Ovary (tissue), 9 donors: ENCODE measurements around the gene STT3A. TPM values are rescaled to one million over a fixed set of nuclear protein-coding genes. Genes with fewer than 3 reads are reported as not detected.

Source experiments
- DNase-seq, 5 donors: peaks; one replicate each; pipeline ENCODE4 v3.0.0-alpha.2; 2019 to 2020
- H3K27ac ChIP-seq, 2 donors: fragments of 200-600 bp; one replicate each; pipeline versions ENCODE4 v1.5.1 to v1.8.0; 2019 to 2022
- H3K27me3 ChIP-seq: fragments of 200-600 bp; one replicate; pipeline ENCODE4 v1.8.0; 2022
- H3K36me3 ChIP-seq: fragments of 200-600 bp; sonication (generic); one replicate; pipeline ENCODE4 v1.5.1; 2019
- H3K4me1 ChIP-seq: one replicate; pipeline ENCODE4 v1.8.1; 2013; ENCODE audit warnings: mild to moderate bottlenecking, moderate library complexity; ENCODE audit not compliant: insufficient read depth
- H3K4me3 ChIP-seq: fragments of 200-600 bp; sonication (generic); one replicate; pipeline ENCODE4 v1.5.1; 2017
- H3K9me3 ChIP-seq, 2 donors: fragments of 200-600 bp in 1 of 2; sonication (generic) in 1 of 2; one replicate each; pipeline versions ENCODE4 v1.5.1 to v1.8.1; 2013 to 2019; ENCODE audit warnings: mild to moderate bottlenecking in 1 of 2, moderate library complexity in 1 of 2
- EP300 ChIP-seq: sonication (generic); formaldehyde crosslinking; IDR thresholded peaks from one replicate; pipeline ENCODE4 v1.6.1; 2017; ENCODE audit warnings: antibody characterized with exemption
- POLR2A ChIP-seq: fragments of 450-650 bp; IDR thresholded peaks from one replicate; pipeline ENCODE4 v1.6.1; 2017; ENCODE audit warnings: antibody characterized with exemption, mild to moderate bottlenecking, moderate library complexity
- WGBS, 3 donors: extraction: QIAGEN DNeasy Blood & Tissue Kit in 1 of 3; methylation state at CpG; one replicate each; pipeline versions ENCODE4 v1.1.5 to v1.1.7; 2013 to 2017; 5-methylcytosine and 5-hydroxymethylcytosine counted together
- intact Hi-C, 4 donors: fragments of 100-400 bp; cut with DNase I; formaldehyde crosslinking; loops; one replicate each; pipeline versions ENCODE4 v1.11.0 to v1.15.1; 2022 to 2023
- polyA plus RNA-seq, 2 donors: library from polyadenylated mRNA; stranded (reverse); fragments of 200-250 nt in 1 of 2; fragments of 350-450 nt in 1 of 2; fragmentation: Illumina TruSeq in 1 of 2; extraction: RNeasy Lipid Tissue Mini Kit (QIAGEN cat#74804) in 1 of 2; gene quantifications; one replicate each; pipeline ENCODE4 v1.2.3, GENCODE V29; 2013 to 2014
- total RNA-seq, 7 donors: library from RNA; depleted of rRNA in 2 of 7; stranded (reverse); fragments of >200 nt in 2 of 7; fragmentation: NEBNext Ultra II Directional in 3 of 7; extraction: Animal tissue kit (Norgen Biotek cat#: 25700) in 3 of 7; gene quantifications; one replicate each; pipeline versions ENCODE4 v1.1.0 to v1.2.4, GENCODE V29; 2016 to 2023
- TF ChIP-seq, protein P1 (sequence below), 3 donors: fragments of 450-650 bp in 2 of 3; fragments of 200-600 bp in 1 of 3; IDR thresholded peaks; one replicate each; pipeline versions ENCODE4 v1.5.1 to v1.8.0; 2016 to 2022; ENCODE audit warnings: antibody characterized with exemption in 3 of 3, mild to moderate bottlenecking in 1 of 3
- donor health status: DM: no; HTN: no; CAD: no; lungs with moderate emphysema.
- donor health status: DM: no; HTN: no; CAD: no.
- donor health status: Bipolar disorder and iron deficiency.
- donor health status: DM: yes; HTN: yes; CAD: no.
- donor health status: DM: no; HTN: no; CAD: no.
- donor health status: DM: yes; HTN: yes; CAD: no.

The STT3A gene
- total and polyA plus RNA-seq, 9 donors, result 51.9 to 239 (median 135) TPM

DNA sequence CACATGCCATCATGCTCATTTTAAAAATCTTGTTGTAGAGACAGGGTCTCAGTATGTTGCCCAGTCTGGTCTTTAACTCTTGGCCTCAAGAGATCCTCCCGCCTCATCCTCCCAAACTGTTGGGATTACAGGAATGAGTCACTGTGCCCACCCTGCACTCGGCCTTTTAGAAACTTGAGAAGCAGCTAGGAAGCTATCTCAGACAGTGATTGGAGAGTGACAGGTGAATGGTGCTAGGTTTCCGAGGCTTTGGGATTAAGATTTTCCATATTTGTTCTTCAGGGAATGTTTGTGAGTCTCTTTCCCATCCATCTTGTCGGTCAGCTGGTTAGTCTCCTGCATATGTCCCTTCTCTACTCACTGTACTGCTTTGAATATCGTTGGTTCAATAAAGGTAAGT, 12.8 kb upstream of the STT3A start:
- no peaks in the 10 kb centered on the region for H3K27me3 ChIP-seq
- TF ChIP-seq EP300 (no peak), POLR2A (no peak)
- TF ChIP-seq, protein P1, sequence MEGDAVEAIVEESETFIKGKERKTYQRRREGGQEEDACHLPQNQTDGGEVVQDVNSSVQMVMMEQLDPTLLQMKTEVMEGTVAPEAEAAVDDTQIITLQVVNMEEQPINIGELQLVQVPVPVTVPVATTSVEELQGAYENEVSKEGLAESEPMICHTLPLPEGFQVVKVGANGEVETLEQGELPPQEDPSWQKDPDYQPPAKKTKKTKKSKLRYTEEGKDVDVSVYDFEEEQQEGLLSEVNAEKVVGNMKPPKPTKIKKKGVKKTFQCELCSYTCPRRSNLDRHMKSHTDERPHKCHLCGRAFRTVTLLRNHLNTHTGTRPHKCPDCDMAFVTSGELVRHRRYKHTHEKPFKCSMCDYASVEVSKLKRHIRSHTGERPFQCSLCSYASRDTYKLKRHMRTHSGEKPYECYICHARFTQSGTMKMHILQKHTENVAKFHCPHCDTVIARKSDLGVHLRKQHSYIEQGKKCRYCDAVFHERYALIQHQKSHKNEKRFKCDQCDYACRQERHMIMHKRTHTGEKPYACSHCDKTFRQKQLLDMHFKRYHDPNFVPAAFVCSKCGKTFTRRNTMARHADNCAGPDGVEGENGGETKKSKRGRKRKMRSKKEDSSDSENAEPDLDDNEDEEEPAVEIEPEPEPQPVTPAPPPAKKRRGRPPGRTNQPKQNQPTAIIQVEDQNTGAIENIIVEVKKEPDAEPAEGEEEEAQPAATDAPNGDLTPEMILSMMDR (IDR thresholded peaks at IDR 0.05), result no peak
- H3K4me1 ChIP-seq, result no peaks in the 10 kb centered on the region
- no peaks in the 10 kb centered on the region for H3K9me3 ChIP-seq
- WGBS, 3 donors, result 94 to 95% (median 94%) methylated on average over 5 of the region's 5 CpGs
- no peak for DNase-seq
- H3K36me3 ChIP-seq, result no peaks in the 10 kb centered on the region
- intact Hi-C loops, result no loop called here
- no peak overlapping the region for H3K27ac ChIP-seq
- H3K4me3 ChIP-seq, result no peak overlapping the region

DNA sequence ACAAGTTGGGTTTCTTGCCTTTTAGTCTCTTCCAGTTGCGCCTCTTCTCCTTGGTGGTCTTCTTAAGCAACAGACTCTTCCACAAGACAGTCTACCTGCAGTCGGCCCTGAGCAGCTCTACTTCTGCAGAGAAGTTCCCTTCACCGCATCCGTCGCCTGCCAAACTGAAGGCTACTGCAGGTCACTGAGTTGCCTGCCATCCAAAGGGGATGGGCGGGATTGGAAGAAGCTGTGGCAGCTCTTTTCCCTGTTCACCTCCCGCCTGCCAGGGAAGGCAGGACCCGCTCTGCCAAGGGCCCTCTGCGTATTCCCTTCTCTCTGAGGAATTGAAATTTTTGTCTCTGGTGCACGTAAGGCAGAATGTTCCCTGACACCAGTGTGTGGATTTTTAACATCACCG, 9.2 kb upstream of the STT3A start:
- intact Hi-C loops, result no loop called here
- 93 to 96% (median 95%) methylated on average over 11 of the region's 11 CpGs for WGBS, 3 donors

DNA sequence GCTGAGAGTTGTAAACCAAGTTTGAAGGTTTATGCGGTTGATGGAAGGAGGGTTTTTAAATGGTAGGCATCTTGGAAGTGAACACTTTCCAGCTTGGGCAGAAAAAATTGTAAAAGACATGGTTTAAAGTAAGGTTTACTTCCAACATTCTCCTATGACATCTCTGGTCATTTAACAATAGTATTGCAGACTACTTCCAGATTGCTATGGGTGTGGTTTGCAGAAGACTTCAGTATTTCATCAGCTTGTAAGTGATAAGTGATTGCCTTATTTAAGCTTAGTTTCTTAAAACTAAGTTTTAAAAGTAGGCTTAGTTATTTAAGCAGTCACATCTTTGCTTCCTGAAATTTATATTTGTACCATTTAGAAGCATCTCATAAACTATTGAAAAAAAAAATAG, 7.2 kb upstream of the STT3A start:
- Histone ChIP-seq H3K4me3 (no peak overlapping the region), H3K27ac (no peak overlapping the region), H3K4me1 (no peaks in the 10 kb centered on the region), H3K36me3 (no peaks in the 10 kb centered on the region), H3K9me3 (no peaks in the 10 kb centered on the region), H3K27me3 (no peaks in the 10 kb centered on the region)
- intact Hi-C loops, result no loop called here
- no peak for DNase-seq
- WGBS, 3 donors, result 91 to 95% (median 94%) methylated on average over 1 of the region's 1 CpG
- TF ChIP-seq POLR2A (no peak), EP300 (no peak)
- TF ChIP-seq, protein P1 (IDR thresholded peaks at IDR 0.05), result no peak

More for the DNA sequence above, 9.2 kb upstream of the STT3A start:
- Histone ChIP-seq H3K4me3 (no peak overlapping the region), H3K36me3 (no peaks in the 10 kb centered on the region), H3K4me1 (no peaks in the 10 kb centered on the region), H3K27me3 (no peaks in the 10 kb centered on the region), H3K9me3 (no peaks in the 10 kb centered on the region), H3K27ac (no peak overlapping the region)
- DNase-seq, result no peak
- TF ChIP-seq, protein P1 (IDR thresholded peaks at IDR 0.05), result no peak
- TF ChIP-seq POLR2A, result no peak
- TF ChIP-seq EP300, result no peak

DNA sequence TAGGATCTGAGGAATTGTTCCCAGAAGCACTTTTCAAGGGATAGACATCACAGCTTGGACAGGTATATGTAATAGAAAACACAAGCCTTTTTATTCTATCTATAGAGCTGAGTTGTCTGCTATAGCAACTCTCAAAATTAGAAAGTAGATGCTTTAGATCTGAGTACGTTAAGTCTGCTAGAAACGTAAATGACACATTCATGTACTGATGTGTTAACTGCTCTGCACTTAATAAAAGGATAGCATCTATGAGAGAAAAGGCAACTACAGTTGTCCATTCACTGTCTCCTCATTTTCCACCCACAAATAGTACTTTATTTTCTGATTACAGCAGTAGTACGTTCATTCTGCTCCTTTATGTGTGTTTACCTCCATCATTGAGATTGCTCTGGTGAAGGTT, 6.0 kb upstream of the STT3A start:
- H3K27me3 ChIP-seq, result no peaks in the 10 kb centered on the region
- intact Hi-C loops, result no loop called here
- WGBS, 3 donors, result 68 to 74% (median 70%) methylated on average over 3 of the region's 3 CpGs
- H3K27ac ChIP-seq, result no peak overlapping the region
- DNase-seq, result no peak
- H3K36me3 ChIP-seq, result no peaks in the 10 kb centered on the region
- H3K4me1 ChIP-seq, result no peaks in the 10 kb centered on the region
- TF ChIP-seq, protein P1 (IDR thresholded peaks at IDR 0.05), result no peak
- TF ChIP-seq EP300, result no peak
- no peak for TF ChIP-seq POLR2A
- no peak overlapping the region for H3K4me3 ChIP-seq
- H3K9me3 ChIP-seq, result no peaks in the 10 kb centered on the region
